HG03025 (cell line): ENCODE data around the gene NDUFA11.
"Not testable (repeated sequence)": the region's sequence is repeated elsewhere in the genome, so short reads cannot be mapped to it uniquely, and the experiment has no call there.

Experiments
- ATAC-seq: cut with Tn5 transposase; IDR thresholded peaks from one replicate; pipeline ENCODE4 v1.9.1; 2021; ENCODE audit warnings: mild to moderate bottlenecking, moderate library complexity; ENCODE audit not compliant: unreplicated experiment, low FRiP score

The NDUFA11 gene

GRCh38 chr19:5892772-5893275 lies 10.8 kb downstream of the NDUFA11 start:
- ATAC-seq: no peak

- no peak for ATAC-seq
These were observed 11.4 kb downstream of the NDUFA11 start for GRCh38 chr19:5891938-5892771.

- no peak for ATAC-seq
These were observed 12.0 kb downstream of the NDUFA11 start for GRCh38 chr19:5891572-5891937.

GRCh38 chr19:5890099-5890498 lies 13.5 kb downstream of the NDUFA11 start:
- no peak for ATAC-seq

- ATAC-seq: no peak
These were observed 14.2 kb downstream of the NDUFA11 start for GRCh38 chr19:5889288-5889971.

- not testable (repeated sequence) for ATAC-seq
These were observed 19.4 kb downstream of the NDUFA11 start for GRCh38 chr19:5884065-5884811.

GRCh38 chr19:5883157-5883873 lies 20.3 kb downstream of the NDUFA11 start:
- not testable (repeated sequence) for ATAC-seq

- ATAC-seq: no peak
These were observed 21.1 kb downstream of the NDUFA11 start for GRCh38 chr19:5882421-5882968.

GRCh38 chr19:5881543-5882299 lies 21.9 kb downstream of the NDUFA11 start:
- ATAC-seq: no peak

- ATAC-seq: no peak
These were observed 22.9 kb downstream of the NDUFA11 start for GRCh38 chr19:5880604-5881078.

GRCh38 chr19:5880196-5880595 lies 23.4 kb downstream of the NDUFA11 start:
- ATAC-seq: no peak

GRCh38 chr19:5877882-5878281 lies 25.7 kb downstream of the NDUFA11 start:
- ATAC-seq: no peak

- no peak for ATAC-seq
These were observed 26.2 kb downstream of the NDUFA11 start for GRCh38 chr19:5877427-5877826.

GRCh38 chr19:5874496-5874895 lies 29.1 kb downstream of the NDUFA11 start:
- ATAC-seq: not testable (repeated sequence)

- no peak for ATAC-seq
These were observed 29.9 kb downstream of the NDUFA11 start for GRCh38 chr19:5873617-5874199.

- ATAC-seq: no peak
These were observed 32.6 kb downstream of the NDUFA11 start for GRCh38 chr19:5870986-5871394.

- no peak for ATAC-seq
These were observed 36.1 kb downstream of the NDUFA11 start for GRCh38 chr19:5867201-5868136.

- no peak for ATAC-seq
These were observed 37.8 kb downstream of the NDUFA11 start for GRCh38 chr19:5865772-5866171.
